Endothelial cell of umbilical vein (primary cell): ENCODE measurements around the gene RELT. TPM values are rescaled to one million over a fixed set of nuclear protein-coding genes. Genes with fewer than 3 reads are reported as not detected.

Source experiments
- BruUV-seq: library from RNA; stranded (reverse); fragments of 400-500 nt; replicated peaks from 2 replicates; lab custom pipeline; 2021; lab: Mats Ljungman, UMichigan
- CTCF ChIA-PET: fragments of 300-600, 350-600 bp; sonication (Branson Sonifier 250); formaldehyde crosslinking; loops from one replicate; lab custom pipeline; 2021; ENCODE audit warnings: antibody characterized with exemption, inconsistent platforms; lab: Charles Lee
- POLR2A ChIA-PET: fragments of 300-600, 350-600 bp; sonication (Branson Sonifier 250); formaldehyde crosslinking; loops from one replicate; lab custom pipeline; 2021; ENCODE audit warnings: antibody characterized with exemption, inconsistent platforms; lab: Charles Lee
- DNase-seq: peaks from one replicate; pipeline ENCODE4 v3.0.0-alpha.2; 2011; ENCODE audit warnings: low read depth, low spot score
- FAIRE-seq: peaks from 2 replicates; lab custom pipeline; 2011; peaks lifted over from hg19 to GRCh38; lab: Jason Lieb, UNC
- H2AFZ ChIP-seq: 2 replicates; pipeline ENCODE4 v1.6.0; 2012; ENCODE audit warnings: low read depth, low read length, control low read depth, inconsistent platforms
- H3K27ac ChIP-seq: 2 replicates; pipeline ENCODE4 v1.5.1; 2011; ENCODE audit warnings: low read depth, mild to moderate bottlenecking, control low read depth, low read length, moderate library complexity; ENCODE audit not compliant: insufficient read depth
- H3K27me3 ChIP-seq, 2 experiments: 2 replicates each; pipeline versions ENCODE4 v1.6.0 to v1.6.1; 2011; ENCODE audit warnings: low read length in 2 of 2, mixed read lengths in 1 of 2; ENCODE audit not compliant: control insufficient read depth in 2 of 2, insufficient read depth in 2 of 2
- H3K36me3 ChIP-seq, 2 experiments: 2 replicates in 1 of 2; 3 replicates in 1 of 2; pipeline ENCODE4 v1.5.1; 2011; ENCODE audit warnings: low read length in 2 of 2, mild to moderate bottlenecking in 1 of 2, moderate library complexity in 1 of 2; ENCODE audit not compliant: control insufficient read depth in 2 of 2, insufficient read depth in 2 of 2; ENCODE audit errors: extremely low read depth in 1 of 2
- H3K4me1 ChIP-seq: 3 replicates; pipeline ENCODE4 v1.5.1; 2011; ENCODE audit warnings: mild to moderate bottlenecking, low read length; ENCODE audit not compliant: control insufficient read depth, insufficient read depth; ENCODE audit errors: extremely low read depth
- H3K4me2 ChIP-seq: 2 replicates; pipeline ENCODE4 v1.6.1; 2011; ENCODE audit warnings: low read length, control low read depth, mixed read lengths; ENCODE audit not compliant: insufficient read depth
- H3K4me3 ChIP-seq, 3 experiments: fragments of 200-600 bp in 1 of 3; sonication (generic), shearing (Covaris generic) in 1 of 3; replicated peaks in 1 of 3; 2 replicates each; pipeline ENCODE4 v1.5.1; 2011 to 2016; ENCODE audit warnings: control low read depth in 3 of 3, low read length in 3 of 3, mild to moderate bottlenecking in 2 of 3, inconsistent platforms in 1 of 3, low read depth in 1 of 3, moderate library complexity in 1 of 3; ENCODE audit not compliant: insufficient read depth in 1 of 3
- H3K79me2 ChIP-seq: 2 replicates; pipeline ENCODE4 v1.6.0; 2012; ENCODE audit warnings: low read length, inconsistent platforms; ENCODE audit not compliant: control insufficient read depth, insufficient read depth
- H3K9ac ChIP-seq: replicated peaks from 2 replicates; pipeline ENCODE3; 2011; ENCODE audit warnings: low read length, control low read depth; ENCODE audit not compliant: insufficient read depth; ENCODE audit errors: extremely low read depth
- H3K9me1 ChIP-seq: replicated peaks from 3 replicates; pipeline ENCODE4 v1.6.0; 2011; ENCODE audit warnings: mild to moderate bottlenecking, low read length; ENCODE audit not compliant: control insufficient read depth, insufficient read depth; ENCODE audit errors: extremely low read depth
- H3K9me3 ChIP-seq: replicated peaks from 2 replicates; pipeline ENCODE4 v1.5.1; 2012; ENCODE audit warnings: low read length, inconsistent platforms; ENCODE audit not compliant: control insufficient read depth, insufficient read depth
- H4K20me1 ChIP-seq: replicated peaks from 2 replicates; pipeline ENCODE3; 2011; ENCODE audit warnings: mild to moderate bottlenecking, low read length; ENCODE audit not compliant: control insufficient read depth, insufficient read depth; ENCODE audit errors: extremely low read depth
- CTCF ChIP-seq, 2 donors: IDR thresholded peaks; 1 replicate in 1 of 2; 2 replicates in 1 of 2; pipeline ENCODE4 v1.5.1; 2011; ENCODE audit warnings: low read length in 2 of 2, mild to moderate bottlenecking in 2 of 2, moderate library complexity in 2 of 2, control low read depth in 1 of 2, inconsistent platforms in 1 of 2, low read depth in 1 of 2; ENCODE audit not compliant: insufficient read depth in 1 of 2; ENCODE audit errors: extremely low read depth in 1 of 2
- EZH2 ChIP-seq: IDR thresholded peaks from 2 replicates; pipeline ENCODE4 v1.6.1; 2012; ENCODE audit warnings: borderline replicate concordance, low read depth, mild to moderate bottlenecking, moderate library complexity, low read length, inconsistent platforms; ENCODE audit not compliant: severe bottlenecking
- FOS ChIP-seq: IDR thresholded peaks from 2 replicates; pipeline ENCODE4 v1.6.1; 2011; ENCODE audit warnings: mild to moderate bottlenecking, low read length, moderate library complexity, borderline replicate concordance; ENCODE audit not compliant: insufficient read depth
- GATA2 ChIP-seq: IDR thresholded peaks from 2 replicates; pipeline ENCODE4 v1.7.0; 2011; ENCODE audit warnings: low read depth, mild to moderate bottlenecking, moderate library complexity, mixed read lengths, low read length; ENCODE audit not compliant: insufficient read length, insufficient read depth
- JUN ChIP-seq: IDR thresholded peaks from 2 replicates; pipeline ENCODE4 v1.6.1; 2011; ENCODE audit warnings: borderline replicate concordance, low read depth; ENCODE audit not compliant: insufficient read length, insufficient read depth
- MYC ChIP-seq: IDR thresholded peaks from one replicate; pipeline ENCODE4 v1.6.1; 2011; ENCODE audit warnings: mild to moderate bottlenecking, low read depth, low read length
- POLR2A ChIP-seq: IDR thresholded peaks from 2 replicates; pipeline ENCODE4 v1.6.1; 2012; ENCODE audit warnings: low read depth, mild to moderate bottlenecking, control low read depth, low read length
- POLR2AphosphoS5 ChIP-seq: IDR thresholded peaks from 2 replicates; pipeline ENCODE4 v1.6.1; 2012; ENCODE audit warnings: low read depth, mild to moderate bottlenecking, control low read depth, low read length, moderate library complexity; ENCODE audit not compliant: insufficient read depth
- dilution Hi-C: fragments of 300-500 bp; cut with MboI; formaldehyde crosslinking; loops from one replicate; pipeline ENCODE4 v1.15.0; 2019; ENCODE audit warnings: low sequenced_read_pairs; ENCODE audit not compliant: extremely low pct_ligation_motif_present
- intact Hi-C: fragments of 100-400 bp; cut with micrococcal nuclease; formaldehyde crosslinking; loops from one replicate; pipeline ENCODE4 v1.10.0; 2022
- polyA plus RNA-seq, 4 experiments: library from polyadenylated mRNA; depleted of rRNA in 3 of 4; stranded (reverse) in 3 of 4; unstranded in 1 of 4; fragments of >200 nt; gene quantifications; 2 replicates each; pipeline versions ENCODE4 v1.2.1 to v1.2.3, GENCODE V29; 2011 to 2012; ENCODE audit warnings: missing spikeins in 1 of 4
- total RNA-seq: library from RNA; stranded (reverse); gene quantifications from 2 replicates; pipeline ENCODE4 v1.2.3, GENCODE V29; 2021
- TF ChIP-seq, protein P1 (sequence below): IDR thresholded peaks from 2 replicates; pipeline ENCODE4 v1.6.1; 2011; ENCODE audit not compliant: insufficient read depth, insufficient read length

RELT gene
- total and polyA plus RNA-seq, 2 donors (not counting 3 experiments of a cell fraction or from before 2014, with no cell fraction given): 6.7 to 13.1 TPM

DNA sequence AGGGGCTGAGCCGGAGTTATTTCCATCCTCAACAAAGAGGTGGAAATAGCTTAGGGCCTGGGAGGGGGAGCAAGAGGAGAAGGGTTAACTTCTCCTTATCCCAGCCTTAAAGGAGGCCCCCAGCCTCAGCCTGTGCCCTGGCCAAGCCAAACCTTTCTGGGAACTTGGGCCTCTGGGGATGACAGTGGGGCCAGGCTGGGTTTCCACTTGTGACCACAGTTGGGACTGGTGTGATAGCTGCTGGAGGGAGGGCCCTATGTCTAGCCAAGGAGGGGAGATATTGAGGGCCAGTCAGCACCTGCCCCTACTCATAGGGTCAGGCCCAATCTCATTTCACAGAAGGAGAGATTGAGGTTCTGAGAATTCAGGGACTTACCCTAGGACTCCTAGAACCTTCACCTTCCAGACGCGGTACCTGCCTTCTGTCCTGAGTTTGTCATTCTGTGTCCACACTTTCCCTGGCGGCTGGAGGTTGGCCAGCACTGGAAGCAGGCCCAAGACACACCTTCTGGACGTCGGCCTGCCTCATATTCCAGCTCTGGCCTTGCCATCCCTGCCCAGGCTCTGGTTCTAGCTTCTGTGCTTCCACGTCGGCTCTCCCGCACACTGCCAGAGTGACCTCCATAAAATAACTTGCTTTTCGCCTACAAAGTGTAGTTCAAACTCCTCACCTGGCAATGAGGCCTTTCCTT lies 3.1 kb downstream of the RELT start:
- Histone ChIP-seq H3K4me3 (no peak overlapping the region), H3K9me1 (no peaks in the 10 kb centered on the region), H3K36me3 (no peaks in the 10 kb centered on the region), H3K27ac (no peak overlapping the region), H3K79me2 (peaks cover 79% of the 10 kb centered on the region), H3K4me1 (peaks cover 15% of the 10 kb centered on the region), H2AFZ (no peak overlapping the region), H4K20me1 (no peaks in the 10 kb centered on the region), H3K27me3 (no peaks in the 10 kb centered on the region), H3K4me2 (no peak overlapping the region), H3K9ac (no peak overlapping the region), H3K9me3 (no peaks in the 10 kb centered on the region)
- TF ChIP-seq FOS (no peak), JUN (no peak), MYC (no peak)
- TF ChIP-seq, protein P1, sequence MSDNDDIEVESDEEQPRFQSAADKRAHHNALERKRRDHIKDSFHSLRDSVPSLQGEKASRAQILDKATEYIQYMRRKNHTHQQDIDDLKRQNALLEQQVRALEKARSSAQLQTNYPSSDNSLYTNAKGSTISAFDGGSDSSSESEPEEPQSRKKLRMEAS: no peak
- DNase-seq (no peak), FAIRE-seq (no peak)
- ChIA-PET POLR2A (no interaction called here), CTCF (interaction anchor here (1.0 to 1.8 kb wide), 3 partner anchors 9 to 28 kb away, joined by 5 to 14 read pairs (median 5); no protein-coding TSS in a partner anchor)
- dilution Hi-C loops: no loop called here
- intact Hi-C loops: loop anchor here (10.0 kb wide), 1 partner anchor 555 kb away; no protein-coding TSS in a partner anchor
- BruUV-seq: no TSS peak

DNA sequence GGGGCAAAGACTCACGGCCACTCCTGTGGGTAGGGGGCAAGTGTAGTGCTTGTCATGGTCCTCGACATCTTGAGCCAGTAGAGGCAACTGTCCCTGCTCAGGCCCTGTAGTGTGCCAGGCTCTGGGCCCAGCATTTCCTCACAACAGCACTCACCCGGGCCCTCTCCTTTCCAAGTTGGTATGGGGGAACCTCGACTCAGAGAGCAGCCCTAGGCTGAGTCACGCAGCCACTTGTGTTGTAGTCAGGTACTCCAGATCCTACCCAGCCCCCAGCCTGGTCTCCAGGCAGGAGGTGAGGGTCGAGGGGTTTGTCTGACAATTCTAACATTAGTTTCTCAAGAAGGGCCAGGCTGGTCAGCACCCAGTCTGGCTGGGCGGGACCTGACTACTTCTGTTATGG lies 4.1 kb downstream of the RELT start:
- no peak for FAIRE-seq
- intact Hi-C loops (no loop called here), dilution Hi-C loops (no loop called here)
- no peak overlapping the region for H3K4me3 ChIP-seq
- ChIA-PET CTCF (interaction anchor here (1.8 kb wide), 1 partner anchor 13 kb away, joined by 14 read pairs; no protein-coding TSS in a partner anchor), POLR2A (no interaction called here)
- H3K27me3 ChIP-seq: no peaks in the 10 kb centered on the region
- no peaks in the 10 kb centered on the region for H3K9me1 ChIP-seq
- DNase-seq: no peak
- H3K9ac ChIP-seq: no peak overlapping the region
- H3K4me2 ChIP-seq: no peak overlapping the region
- BruUV-seq: no TSS peak
- no peak for TF ChIP-seq GATA2
- TF ChIP-seq POLR2A: no peak
- no peak for TF ChIP-seq JUN
- TF ChIP-seq EZH2: no peak
- TF ChIP-seq, protein P1: no peak
- TF ChIP-seq POLR2AphosphoS5: no peak
- no peak for TF ChIP-seq CTCF (IDR thresholded peaks at IDR 0.05; ENCODE audit: extremely low read depth in 1 of 2, insufficient read depth in 1 of 2, low read depth in 1 of 2, low read length in 2 of 2)
- no peak for TF ChIP-seq FOS
- TF ChIP-seq MYC: no peak
- no peak overlapping the region for H2AFZ ChIP-seq
- H3K9me3 ChIP-seq: no peaks in the 10 kb centered on the region
- H3K27ac ChIP-seq: no peak overlapping the region
- H3K79me2 ChIP-seq: peaks cover 89% of the 10 kb centered on the region
- H4K20me1 ChIP-seq: no peaks in the 10 kb centered on the region
- H3K4me1 ChIP-seq: peaks cover 22% of the 10 kb centered on the region
- H3K36me3 ChIP-seq: no peaks in the 10 kb centered on the region
